Testis (tissue), 3 donors: Measurements from ENCODE around the gene MBLAC1. TPM values are rescaled to one million over a fixed set of nuclear protein-coding genes. Genes with fewer than 3 reads are reported as not detected.
A peak's percentile ranks its signal among the peaks of the same experiment; 100 is the strongest.
"Not testable (repeated sequence)": the region's sequence is repeated elsewhere in the genome, so short reads cannot be mapped to it uniquely, and the experiment has no call there.

Experiments
- DNase-seq: peaks from one replicate; pipeline ENCODE4 v3.0.0-alpha.2; 2019
- H3K27ac ChIP-seq, 2 donors: fragments of 200-600 bp; sonication (generic); one replicate each; pipeline ENCODE4 v1.5.1; 2019
- H3K27me3 ChIP-seq: fragments of 200-600 bp; sonication (generic); one replicate; pipeline ENCODE4 v1.5.1; 2019
- H3K36me3 ChIP-seq: fragments of 200-600 bp; sonication (generic); one replicate; pipeline ENCODE4 v1.5.1; 2017; ENCODE audit warnings: low read depth; ENCODE audit errors: missing control alignments
- H3K4me1 ChIP-seq: fragments of 200-600 bp; sonication (generic); one replicate; pipeline ENCODE4 v1.5.1; 2019
- H3K4me3 ChIP-seq, 2 donors: fragments of 200-600 bp; sonication (generic); one replicate each; pipeline ENCODE4 v1.5.1; 2017 to 2019
- H3K9me3 ChIP-seq: fragments of 200-600 bp; sonication (generic); one replicate; pipeline ENCODE4 v1.5.1; 2017
- CTCF ChIP-seq, 3 experiments: fragments of 450-650 bp in 2 of 3; fragments of 200-600 bp in 1 of 3; sonication (generic) in 1 of 3; IDR thresholded peaks; one replicate each; pipeline ENCODE4 v1.5.1; 2016 to 2019; ENCODE audit warnings: antibody characterized with exemption in 3 of 3, mild to moderate bottlenecking in 2 of 3, moderate library complexity in 1 of 3
- POLR2A ChIP-seq: fragments of 450-650 bp; IDR thresholded peaks from one replicate; pipeline ENCODE4 v1.6.1; 2017; ENCODE audit warnings: antibody characterized with exemption, mild to moderate bottlenecking, moderate library complexity
- WGBS, 2 donors: methylation state at CpG; one replicate each; pipeline ENCODE4 v1.1.5; 2018; 5-methylcytosine and 5-hydroxymethylcytosine counted together
- intact Hi-C: fragments of 100-400 bp; cut with DNase I; formaldehyde crosslinking; loops from one replicate; pipeline ENCODE4 v1.15.1; 2023; ENCODE audit warnings: low total_unique reads
- polyA plus RNA-seq: library from polyadenylated mRNA; stranded (reverse); fragments of 350-450 nt; fragmentation: Illumina TruSeq; extraction: RNeasy Lipid Tissue Mini Kit (QIAGEN cat#74804); gene quantifications from one replicate; pipeline ENCODE4 v1.2.3, GENCODE V29; 2014; ENCODE audit warnings: low read depth, low replicate concordance; ENCODE audit not compliant: insufficient read depth
- total RNA-seq, 2 donors: library from RNA; depleted of rRNA; stranded (reverse); fragments of >200 nt; gene quantifications; one replicate each; pipeline ENCODE4 v1.2.3, GENCODE V29; 2016

MBLAC1 gene
- total and polyA plus RNA-seq, 3 donors from 2014 or later, result 2.9 to 10.2 (median 7.2) TPM

GRCh38 chr7:100142461-100142860 lies 15.7 kb downstream of the MBLAC1 start:
- no peak for TF ChIP-seq CTCF (IDR thresholded peaks at IDR 0.05)
- TF ChIP-seq POLR2A, result no peak
- DNase-seq, result no peak
- Histone ChIP-seq H3K27ac (no peak overlapping the region), H3K9me3 (no peaks in the 10 kb centered on the region), H3K4me3 (no peak overlapping the region), H3K36me3 (no peaks in the 10 kb centered on the region), H3K4me1 (no peaks in the 10 kb centered on the region), H3K27me3 (no peaks in the 10 kb centered on the region)
- intact Hi-C loops, result no loop called here
- 88 to 91% methylated on average over 3 of the region's 3 CpGs for WGBS, 2 donors

GRCh38 chr7:100146350-100146749 lies 19.6 kb downstream of the MBLAC1 start:
- intact Hi-C loops, H3K27ac ChIP-seq, H3K4me1 ChIP-seq, H3K36me3 ChIP-seq, DNase-seq, H3K4me3 ChIP-seq, H3K27me3 ChIP-seq, H3K9me3 ChIP-seq: not testable (repeated sequence)
- WGBS, 2 donors, result 83 to 96% methylated on average over 4 of the region's 4 CpGs

GRCh38 chr7:100147278-100147677 lies 20.5 kb downstream of the MBLAC1 start:
- H3K4me3 ChIP-seq, result no peak overlapping the region
- H3K36me3 ChIP-seq, result no peaks in the 10 kb centered on the region
- H3K27ac ChIP-seq, result no peak overlapping the region
- H3K27me3 ChIP-seq, result no peaks in the 10 kb centered on the region
- intact Hi-C loops, result no loop called here
- TF ChIP-seq CTCF (IDR thresholded peaks at IDR 0.05), result no peak
- TF ChIP-seq POLR2A, result no peak
- no peaks in the 10 kb centered on the region for H3K9me3 ChIP-seq
- no peak for DNase-seq
- peaks cover 6% of the 10 kb centered on the region for H3K4me1 ChIP-seq
- 84 to 93% methylated on average over 2 of the region's 2 CpGs for WGBS, 2 donors

- H3K4me1 ChIP-seq, result peaks cover 6% of the 10 kb centered on the region
- no peak for TF ChIP-seq POLR2A
- TF ChIP-seq CTCF (IDR thresholded peaks at IDR 0.05), result no peak
- WGBS, 2 donors, result 5 to 7% methylated on average over 14 of the region's 14 CpGs
- H3K27ac ChIP-seq, result peak overlapping the region; percentile 62 to 75
- no peak for DNase-seq
- H3K36me3 ChIP-seq, result no peaks in the 10 kb centered on the region
- intact Hi-C loops, result no loop called here
- no peaks in the 10 kb centered on the region for H3K27me3 ChIP-seq
- no peaks in the 10 kb centered on the region for H3K9me3 ChIP-seq
- H3K4me3 ChIP-seq, result peak overlapping the region; percentile 40 to 86
These were observed 21.4 kb downstream of the MBLAC1 start for GRCh38 chr7:100148225-100148558.

- WGBS, 2 donors, result 0 to 1% methylated on average over 28 to 46 of the region's 46 CpGs
- peak within 1 kb of the TSS; percentile 75 to 86 for H3K4me3 ChIP-seq
- TF ChIP-seq CTCF (IDR thresholded peaks at IDR 0.05) (no peak), POLR2A (peak; percentile 6)
- DNase-seq, result peak; percentile 100
- H3K4me1 ChIP-seq, result peaks cover 6% of the 10 kb centered on the region
- H3K27ac ChIP-seq, result peak within 1 kb of the TSS; percentile 75 to 85
- intact Hi-C loops, result no loop called here
- no peaks in the 10 kb centered on the region for H3K9me3 ChIP-seq
- no peaks in the 10 kb centered on the region for H3K27me3 ChIP-seq
- no peaks in the 10 kb centered on the region for H3K36me3 ChIP-seq
These were observed 22.0 kb downstream of the MBLAC1 start, which contains the start of gene LAMTOR4 for GRCh38 chr7:100148559-100149328. Gene LAMTOR4, plus strand, starts transcription at chr7:100148918. Its CDS starts 55 bp downstream, at chr7:100148973.
